HTERT RPE-1 (cell line): Measurements from ENCODE around the gene TPK1.
"Not testable (repeated sequence)": the region's sequence is repeated elsewhere in the genome, so short reads cannot be mapped to it uniquely, and the experiment has no call there.

Source experiments
- in situ Hi-C: fragments of 300-500 bp; cut with MboI; formaldehyde crosslinking; loops from 4 replicates; pipeline ENCODE4 v1.14.3; 2020; ENCODE audit warnings: low sequenced_read_pairs

TPK1 gene

GRCh38 chr7:144824360-144824759 lies 11.5 kb downstream of the TPK1 start:
- in situ Hi-C loops: no loop called here

- in situ Hi-C loops: no loop called here
These were observed 13.6 kb downstream of the TPK1 start for GRCh38 chr7:144822223-144822622.

- in situ Hi-C loops: no loop called here
These were observed 14.8 kb downstream of the TPK1 start for GRCh38 chr7:144821067-144821466.

- in situ Hi-C loops: no loop called here
These were observed 15.3 kb downstream of the TPK1 start for GRCh38 chr7:144820552-144820951.

GRCh38 chr7:144819566-144819965 lies 16.3 kb downstream of the TPK1 start:
- in situ Hi-C loops: no loop called here

GRCh38 chr7:144818511-144818910 lies 17.3 kb downstream of the TPK1 start:
- in situ Hi-C loops: no loop called here

GRCh38 chr7:144817001-144817400 lies 18.9 kb downstream of the TPK1 start:
- in situ Hi-C loops: no loop called here

- in situ Hi-C loops: no loop called here
These were observed 21.6 kb downstream of the TPK1 start for GRCh38 chr7:144814299-144814698.

GRCh38 chr7:144812379-144813283 lies 23.2 kb downstream of the TPK1 start:
- in situ Hi-C loops: no loop called here

- in situ Hi-C loops: no loop called here
These were observed 30.1 kb downstream of the TPK1 start for GRCh38 chr7:144805627-144806239.

GRCh38 chr7:144800678-144801436 lies 35.0 kb downstream of the TPK1 start:
- in situ Hi-C loops: not testable (repeated sequence)

- in situ Hi-C loops: no loop called here
These were observed 38.9 kb downstream of the TPK1 start for GRCh38 chr7:144796919-144797318.

GRCh38 chr7:144792050-144792449 lies 43.8 kb downstream of the TPK1 start:
- in situ Hi-C loops: no loop called here

- in situ Hi-C loops: no loop called here
These were observed 44.4 kb downstream of the TPK1 start for GRCh38 chr7:144791488-144791887.

- in situ Hi-C loops: no loop called here
These were observed 48.7 kb downstream of the TPK1 start for GRCh38 chr7:144787127-144787526.

- in situ Hi-C loops: no loop called here
These were observed 49.3 kb downstream of the TPK1 start for GRCh38 chr7:144786522-144786921.

- in situ Hi-C loops: no loop called here
These were observed 49.8 kb downstream of the TPK1 start for GRCh38 chr7:144786079-144786478.

GRCh38 chr7:144785521-144785920 lies 50.3 kb downstream of the TPK1 start:
- in situ Hi-C loops: no loop called here

- in situ Hi-C loops: no loop called here
These were observed 50.9 kb downstream of the TPK1 start for GRCh38 chr7:144784943-144785342.

GRCh38 chr7:144784441-144784840 lies 51.4 kb downstream of the TPK1 start:
- in situ Hi-C loops: no loop called here

GRCh38 chr7:144782883-144783282 lies 53.0 kb downstream of the TPK1 start:
- in situ Hi-C loops: no loop called here
